ENCODE measurements around the gene SDK1. TPM values are rescaled to one million over a fixed set of nuclear protein-coding genes. Genes with fewer than 3 reads are reported as not detected.
A peak's percentile ranks its signal among the peaks of the same experiment; 100 is the strongest.
"Not testable (repeated sequence)": the region's sequence is repeated elsewhere in the genome, so short reads cannot be mapped to it uniquely, and the experiment has no call there.

SDK1 gene
- total and polyA plus RNA-seq, 2 donors, result 9.8 to 15.1 TPM

GRCh38 chr7:4260116-4260515 is 959.1 kb downstream of the SDK1 start:
- H3K27ac ChIP-seq (ENCODE audit: low read depth); DNase-seq (ENCODE audit: extremely low spot score); H3K4me1 ChIP-seq (ENCODE audit: insufficient read depth); H3K4me3 ChIP-seq (ENCODE audit: low read depth, low read length); H3K36me3 ChIP-seq (ENCODE audit: insufficient read depth): not testable (repeated sequence)
- 95% methylated on average over 15 of the region's 15 CpGs for WGBS

GRCh38 chr7:4260867-4261600 is 960.0 kb downstream of the SDK1 start:
- H3K27ac ChIP-seq (ENCODE audit: low read depth), result peak overlapping the region; percentile 2
- no peak overlapping the region for H3K4me3 ChIP-seq (ENCODE audit: low read depth, low read length)
- no peaks in the 10 kb centered on the region for H3K4me1 ChIP-seq (ENCODE audit: insufficient read depth)
- no peaks in the 10 kb centered on the region for H3K36me3 ChIP-seq (ENCODE audit: insufficient read depth)
- WGBS, result 32% methylated on average over 19 of the region's 19 CpGs
- no peak for DNase-seq (ENCODE audit: extremely low spot score)

GRCh38 chr7:4261601-4261960 is 960.5 kb downstream of the SDK1 start:
- 65% methylated on average over 11 of the region's 11 CpGs for WGBS
- DNase-seq (ENCODE audit: extremely low spot score), result no peak
- H3K36me3 ChIP-seq (ENCODE audit: insufficient read depth), result no peaks in the 10 kb centered on the region
- no peak overlapping the region for H3K4me3 ChIP-seq (ENCODE audit: low read depth, low read length)
- H3K27ac ChIP-seq (ENCODE audit: low read depth), result peak overlapping the region; percentile 2
- H3K4me1 ChIP-seq (ENCODE audit: insufficient read depth), result no peaks in the 10 kb centered on the region

- WGBS, result 95% methylated on average over 25 of the region's 25 CpGs
- H3K36me3 ChIP-seq (ENCODE audit: insufficient read depth); DNase-seq (ENCODE audit: extremely low spot score); H3K27ac ChIP-seq (ENCODE audit: low read depth); H3K4me1 ChIP-seq (ENCODE audit: insufficient read depth); H3K4me3 ChIP-seq (ENCODE audit: low read depth, low read length): not testable (repeated sequence)
These were observed 963.2 kb downstream of the SDK1 start for GRCh38 chr7:4264206-4264605.

- H3K27ac ChIP-seq (ENCODE audit: low read depth), result no peak overlapping the region
- no peaks in the 10 kb centered on the region for H3K4me1 ChIP-seq (ENCODE audit: insufficient read depth)
- no peak for DNase-seq (ENCODE audit: extremely low spot score)
- H3K36me3 ChIP-seq (ENCODE audit: insufficient read depth), result no peaks in the 10 kb centered on the region
- 72% methylated on average over 43 of the region's 43 CpGs for WGBS
- H3K4me3 ChIP-seq (ENCODE audit: low read depth, low read length), result no peak overlapping the region
These were observed 964.0 kb downstream of the SDK1 start for GRCh38 chr7:4265066-4265465.

- Histone ChIP-seq H3K27ac (ENCODE audit: low read depth) (no peak overlapping the region), H3K4me3 (ENCODE audit: low read depth, low read length) (no peak overlapping the region), H3K36me3 (ENCODE audit: insufficient read depth) (no peaks in the 10 kb centered on the region), H3K4me1 (ENCODE audit: insufficient read depth) (no peaks in the 10 kb centered on the region)
- 85% methylated on average over 15 of the region's 15 CpGs for WGBS
- DNase-seq (ENCODE audit: extremely low spot score), result no peak
These were observed 964.6 kb downstream of the SDK1 start for GRCh38 chr7:4265676-4266075.

GRCh38 chr7:4266270-4267040 is 965.4 kb downstream of the SDK1 start:
- Histone ChIP-seq H3K4me1 (ENCODE audit: insufficient read depth) (no peaks in the 10 kb centered on the region), H3K27ac (ENCODE audit: low read depth) (no peak overlapping the region), H3K4me3 (ENCODE audit: low read depth, low read length) (no peak overlapping the region), H3K36me3 (ENCODE audit: insufficient read depth) (no peaks in the 10 kb centered on the region)
- 92% methylated on average over 21 of the region's 21 CpGs for WGBS
- DNase-seq (ENCODE audit: extremely low spot score), result no peak

- no peak for DNase-seq (ENCODE audit: extremely low spot score)
- WGBS, result 43% methylated on average over 21 of the region's 21 CpGs
- H3K27ac ChIP-seq (ENCODE audit: low read depth), result no peak overlapping the region
These were observed 966.4 kb downstream of the SDK1 start for GRCh38 chr7:4267341-4268039.

GRCh38 chr7:4268040-4268965 is 967.3 kb downstream of the SDK1 start:
- DNase-seq (ENCODE audit: extremely low spot score), result no peak
- no peak overlapping the region for H3K4me3 ChIP-seq (ENCODE audit: low read depth, low read length)
- H3K27ac ChIP-seq (ENCODE audit: low read depth), result no peak overlapping the region
- H3K4me1 ChIP-seq (ENCODE audit: insufficient read depth), result no peaks in the 10 kb centered on the region
- WGBS, result 79% methylated on average over 34 of the region's 34 CpGs
- no peaks in the 10 kb centered on the region for H3K36me3 ChIP-seq (ENCODE audit: insufficient read depth)

More at GRCh38 chr7:4267341-4268039, 966.4 kb downstream of the SDK1 start:
- no peak overlapping the region for H3K4me3 ChIP-seq (ENCODE audit: low read depth, low read length)
- no peaks in the 10 kb centered on the region for H3K4me1 ChIP-seq (ENCODE audit: insufficient read depth)
- no peaks in the 10 kb centered on the region for H3K36me3 ChIP-seq (ENCODE audit: insufficient read depth)

GRCh38 chr7:4269086-4269485 is 968.0 kb downstream of the SDK1 start:
- WGBS, result 94% methylated on average over 9 of the region's 9 CpGs
- H3K4me1 ChIP-seq (ENCODE audit: insufficient read depth), result no peaks in the 10 kb centered on the region
- H3K4me3 ChIP-seq (ENCODE audit: low read depth, low read length), result no peak overlapping the region
- DNase-seq (ENCODE audit: extremely low spot score), result no peak
- no peak overlapping the region for H3K27ac ChIP-seq (ENCODE audit: low read depth)
- no peaks in the 10 kb centered on the region for H3K36me3 ChIP-seq (ENCODE audit: insufficient read depth)

- WGBS, result 85% methylated on average over 11 of the region's 11 CpGs
- no peak for DNase-seq (ENCODE audit: extremely low spot score)
- Histone ChIP-seq H3K4me3 (ENCODE audit: low read depth, low read length) (no peak overlapping the region), H3K27ac (ENCODE audit: low read depth) (no peak overlapping the region), H3K36me3 (ENCODE audit: insufficient read depth) (no peaks in the 10 kb centered on the region), H3K4me1 (ENCODE audit: insufficient read depth) (no peaks in the 10 kb centered on the region)
These were observed 968.7 kb downstream of the SDK1 start for GRCh38 chr7:4269746-4270145.

GRCh38 chr7:4270268-4270667 is 969.2 kb downstream of the SDK1 start:
- H3K27ac ChIP-seq (ENCODE audit: low read depth), result no peak overlapping the region
- 78% methylated on average over 12 of the region's 12 CpGs for WGBS
- H3K36me3 ChIP-seq (ENCODE audit: insufficient read depth), result no peaks in the 10 kb centered on the region
- DNase-seq (ENCODE audit: extremely low spot score), result no peak
- H3K4me1 ChIP-seq (ENCODE audit: insufficient read depth), result no peaks in the 10 kb centered on the region
- no peak overlapping the region for H3K4me3 ChIP-seq (ENCODE audit: low read depth, low read length)
